ENCODE data around the gene SLC15A5. TPM values are rescaled to one million over a fixed set of nuclear protein-coding genes. Genes with fewer than 3 reads are reported as not detected.

The SLC15A5 gene
- polyA plus RNA-seq, 1 experiment: not detected

DNA sequence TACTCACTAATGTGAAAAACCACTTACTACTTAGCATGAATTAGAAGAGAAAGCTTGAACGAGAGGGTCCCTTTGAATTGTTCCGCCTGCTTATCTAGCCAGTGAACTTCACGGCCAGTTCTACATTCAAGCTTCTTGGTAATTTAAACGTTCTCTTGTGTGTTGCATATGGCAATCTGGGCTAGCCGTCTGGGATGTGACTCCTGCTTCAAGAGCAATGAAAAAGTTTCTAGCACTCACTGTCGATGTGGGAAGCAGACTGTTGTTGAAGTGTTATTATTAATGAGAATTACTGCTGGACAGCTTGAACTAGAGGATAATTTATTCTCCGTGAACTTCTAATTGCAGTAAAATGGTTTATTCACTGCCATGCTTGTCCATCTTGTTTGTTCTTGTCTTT is 93.9 kb downstream of the SLC15A5 start:
- H3K4me3 ChIP-seq (ENCODE audit: low read depth, low read length): no peak overlapping the region
- no peak for DNase-seq (ENCODE audit: low read depth)
- no peaks in the 10 kb centered on the region for H3K36me3 ChIP-seq (ENCODE audit: control insufficient read depth, insufficient read depth, low read length)
- CTCF ChIA-PET: no interaction called here
- TF ChIP-seq, protein P1, sequence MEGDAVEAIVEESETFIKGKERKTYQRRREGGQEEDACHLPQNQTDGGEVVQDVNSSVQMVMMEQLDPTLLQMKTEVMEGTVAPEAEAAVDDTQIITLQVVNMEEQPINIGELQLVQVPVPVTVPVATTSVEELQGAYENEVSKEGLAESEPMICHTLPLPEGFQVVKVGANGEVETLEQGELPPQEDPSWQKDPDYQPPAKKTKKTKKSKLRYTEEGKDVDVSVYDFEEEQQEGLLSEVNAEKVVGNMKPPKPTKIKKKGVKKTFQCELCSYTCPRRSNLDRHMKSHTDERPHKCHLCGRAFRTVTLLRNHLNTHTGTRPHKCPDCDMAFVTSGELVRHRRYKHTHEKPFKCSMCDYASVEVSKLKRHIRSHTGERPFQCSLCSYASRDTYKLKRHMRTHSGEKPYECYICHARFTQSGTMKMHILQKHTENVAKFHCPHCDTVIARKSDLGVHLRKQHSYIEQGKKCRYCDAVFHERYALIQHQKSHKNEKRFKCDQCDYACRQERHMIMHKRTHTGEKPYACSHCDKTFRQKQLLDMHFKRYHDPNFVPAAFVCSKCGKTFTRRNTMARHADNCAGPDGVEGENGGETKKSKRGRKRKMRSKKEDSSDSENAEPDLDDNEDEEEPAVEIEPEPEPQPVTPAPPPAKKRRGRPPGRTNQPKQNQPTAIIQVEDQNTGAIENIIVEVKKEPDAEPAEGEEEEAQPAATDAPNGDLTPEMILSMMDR (IDR thresholded peaks at IDR 0.05; ENCODE audit: insufficient read depth, low read depth, low read length): no peak
- H3K27me3 ChIP-seq (ENCODE audit: control insufficient read depth, insufficient read depth, low read length): no peaks in the 10 kb centered on the region
- POLR2A ChIA-PET: no interaction called here

DNA sequence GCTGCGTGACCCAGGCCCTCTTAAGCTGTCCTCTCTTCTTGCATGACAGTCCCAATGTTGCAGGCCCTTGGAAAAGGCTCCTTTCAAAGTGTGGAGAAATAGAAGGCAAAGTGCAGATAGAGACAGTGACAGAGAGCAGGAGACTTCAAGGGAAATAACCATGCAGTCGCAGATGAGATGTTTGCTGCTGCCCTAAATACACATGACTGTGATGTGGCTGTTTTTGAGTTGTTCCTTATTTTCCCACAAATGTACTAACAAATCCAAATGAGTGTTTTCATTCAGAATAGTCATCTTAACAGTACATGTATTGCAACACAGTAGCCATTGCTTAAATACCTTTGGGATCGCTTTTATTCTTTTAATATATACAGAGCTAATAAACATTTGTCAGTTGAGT is 101.6 kb downstream of the SLC15A5 start:
- Histone ChIP-seq H3K4me3 (ENCODE audit: low read depth, low read length) (no peak overlapping the region), H3K36me3 (ENCODE audit: control insufficient read depth, insufficient read depth, low read length) (no peaks in the 10 kb centered on the region), H3K27me3 (ENCODE audit: control insufficient read depth, insufficient read depth, low read length) (peaks cover 2% of the 10 kb centered on the region; the same call in 1 of the 2 replicates)
- DNase-seq (ENCODE audit: low read depth): no peak
- ChIA-PET CTCF (no interaction called here), POLR2A (no interaction called here)
- TF ChIP-seq, protein P1 (IDR thresholded peaks at IDR 0.05; ENCODE audit: insufficient read depth, low read depth, low read length): no peak

DNA sequence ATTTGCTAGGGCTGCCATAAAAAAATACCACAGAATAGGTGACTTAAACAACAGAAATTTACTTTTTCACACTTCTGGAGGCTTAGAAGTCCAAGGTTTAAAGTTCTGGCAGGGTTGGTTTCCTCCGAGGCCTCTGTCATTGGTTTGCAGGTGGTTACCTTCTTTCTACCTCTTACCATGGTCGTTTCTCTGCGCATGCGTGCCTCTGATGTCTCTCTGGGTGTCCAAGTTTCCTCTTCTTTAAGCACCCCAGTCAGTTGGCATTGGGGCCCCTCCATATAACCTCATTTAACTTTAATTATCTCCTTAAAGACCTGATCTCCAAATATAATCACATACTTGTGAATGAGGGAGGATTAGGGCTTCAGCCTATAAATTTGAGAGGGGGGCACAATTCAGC is 103.2 kb downstream of the SLC15A5 start:
- TF ChIP-seq, protein P1 (IDR thresholded peaks at IDR 0.05; ENCODE audit: insufficient read depth, low read depth, low read length): no peak
- no peak for DNase-seq (ENCODE audit: low read depth)
- Histone ChIP-seq H3K4me3 (ENCODE audit: low read depth, low read length) (no peak overlapping the region), H3K27me3 (ENCODE audit: control insufficient read depth, insufficient read depth, low read length) (peaks cover 2% of the 10 kb centered on the region; the same call in 1 of the 2 replicates), H3K36me3 (ENCODE audit: control insufficient read depth, insufficient read depth, low read length) (no peaks in the 10 kb centered on the region)
- POLR2A ChIA-PET: no interaction called here
- CTCF ChIA-PET: no interaction called here

DNA sequence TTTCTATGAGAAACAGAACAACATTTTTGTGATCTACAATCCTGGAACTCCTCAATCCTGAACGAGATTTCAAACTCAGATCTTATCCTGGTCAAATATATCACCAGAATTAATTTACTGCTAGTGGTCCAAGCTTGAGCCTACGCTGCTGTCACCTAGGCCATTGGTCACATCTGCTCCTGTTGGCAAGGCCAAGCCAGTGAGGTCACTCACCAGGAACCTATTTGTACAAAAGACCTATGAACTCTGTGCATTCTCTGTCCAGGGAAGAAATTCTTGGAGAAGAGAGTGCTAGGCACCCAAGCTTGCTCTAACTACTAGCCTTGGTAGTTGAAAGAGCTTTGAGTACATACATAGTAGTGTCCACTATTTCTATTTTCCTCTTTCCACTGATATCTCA is 106.1 kb downstream of the SLC15A5 start:
- ChIA-PET POLR2A (no interaction called here), CTCF (no interaction called here)
- DNase-seq (ENCODE audit: low read depth): no peak
- TF ChIP-seq, protein P1 (IDR thresholded peaks at IDR 0.05; ENCODE audit: insufficient read depth, low read depth, low read length): no peak
- Histone ChIP-seq H3K27me3 (ENCODE audit: control insufficient read depth, insufficient read depth, low read length) (peaks cover 2% of the 10 kb centered on the region; the same call in 1 of the 2 replicates), H3K4me3 (ENCODE audit: low read depth, low read length) (no peak overlapping the region), H3K36me3 (ENCODE audit: control insufficient read depth, insufficient read depth, low read length) (no peaks in the 10 kb centered on the region)

DNA sequence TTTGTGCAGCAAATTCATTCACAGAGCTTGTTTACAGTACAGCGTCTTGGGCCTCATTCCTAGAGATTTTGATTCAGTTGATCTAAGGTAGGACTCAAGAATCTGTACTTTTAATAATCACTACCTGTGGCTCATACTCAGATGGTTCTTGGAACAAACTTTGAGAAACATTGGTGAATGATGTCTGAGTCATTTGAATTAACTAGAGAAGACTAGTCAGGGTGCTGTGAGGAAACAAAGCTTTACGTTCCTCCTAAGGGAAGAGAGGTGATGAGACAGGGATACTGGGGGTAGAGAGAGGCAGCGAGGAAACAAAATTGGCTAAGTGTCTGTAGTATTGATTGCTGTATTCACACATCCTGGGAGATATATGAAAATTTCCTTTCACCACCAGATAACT is 109.4 kb downstream of the SLC15A5 start:
- TF ChIP-seq, protein P1 (IDR thresholded peaks at IDR 0.05; ENCODE audit: insufficient read depth, low read depth, low read length): no peak
- POLR2A ChIA-PET: no interaction called here
- DNase-seq (ENCODE audit: low read depth): no peak
- no peak overlapping the region for H3K4me3 ChIP-seq (ENCODE audit: low read depth, low read length)
- peaks cover 2% of the 10 kb centered on the region; the same call in 1 of the 2 replicates for H3K27me3 ChIP-seq (ENCODE audit: control insufficient read depth, insufficient read depth, low read length)
- no peaks in the 10 kb centered on the region for H3K36me3 ChIP-seq (ENCODE audit: control insufficient read depth, insufficient read depth, low read length)
- CTCF ChIA-PET: interaction anchor here (1.8 kb wide), 1 partner anchor 14 kb away, joined by 4 read pairs; no protein-coding TSS in a partner anchor
